Measurements from ENCODE around the gene KDELR1. TPM values are rescaled to one million over a fixed set of nuclear protein-coding genes. Genes with fewer than 3 reads are reported as not detected.

The KDELR1 gene
- total and polyA plus RNA-seq, 9 of the 15 experiments (the other 6 are each of a cell fraction or from before 2014, with no cell fraction given), result 6.1 to 165 (median 58.5) TPM

DNA sequence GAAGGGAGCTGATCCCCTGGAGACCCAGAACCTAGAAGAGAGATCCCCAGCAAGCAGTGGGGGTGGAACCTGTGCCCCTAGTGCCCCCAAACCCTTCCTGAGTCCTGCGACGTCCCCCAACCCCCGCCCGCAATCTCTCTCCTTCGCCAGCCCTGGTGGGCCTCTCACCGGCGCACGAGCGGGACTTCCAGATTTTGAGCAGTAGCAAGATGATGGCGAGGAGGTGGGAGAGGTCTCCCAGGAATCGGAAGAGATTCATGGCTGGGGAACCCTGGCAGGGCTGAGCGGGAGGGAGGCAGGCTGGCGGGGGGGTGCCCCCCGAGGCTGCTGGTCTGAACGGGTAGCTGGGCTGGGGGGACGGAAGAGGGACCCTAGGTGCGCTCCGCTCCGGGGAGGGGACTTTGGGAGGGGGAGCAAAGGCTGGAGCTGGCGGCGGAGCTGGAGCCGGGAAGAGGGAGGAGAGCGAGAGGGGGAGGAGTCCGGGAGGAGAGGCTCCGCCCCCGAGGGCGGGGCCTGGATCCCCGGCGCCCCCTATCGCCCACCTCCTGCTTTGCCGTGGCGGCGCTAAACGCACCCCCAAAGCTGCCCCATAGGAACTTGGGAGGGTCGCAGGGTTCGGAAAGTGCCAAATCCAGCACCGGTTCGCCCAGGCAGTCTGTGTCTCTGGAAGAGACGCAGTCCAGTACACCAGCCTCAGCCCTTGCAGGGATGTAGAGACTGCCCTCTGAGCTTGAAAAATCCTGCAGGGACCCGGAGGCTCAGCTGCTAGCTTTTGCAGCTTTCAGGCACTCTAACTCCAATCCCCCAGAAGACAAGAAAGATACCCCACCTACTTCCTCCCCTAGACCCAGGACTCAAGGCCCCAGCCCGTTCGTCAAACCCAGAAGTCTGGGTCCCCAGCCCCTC lies at the start of gene KDELR1 (continued):
- TF ChIP-seq ATF7 (IDR thresholded peaks at IDR 0.05) (peak; percentile 11; the same call in 1 of the 2 replicates), HCFC1 (IDR thresholded peaks at IDR 0.05; ENCODE audit: low read depth, low read length) (no peak), TBP (optimal IDR thresholded peaks at IDR 0.05; ENCODE audit: low read depth, low read length) (peak; percentile 63), NEUROD1 (IDR thresholded peaks at IDR 0.05; ENCODE audit: borderline replicate concordance, low read depth, low read length, partially characterized antibody) (peak; percentile 47), RHOXF2B (CRISPR knock-in tag; conservative IDR thresholded peaks at IDR 0.05) (no peak), TEAD2 (tag; IDR thresholded peaks at IDR 0.05) (no peak), SRSF1 (IDR thresholded peaks at IDR 0.05; ENCODE audit: low read depth, low read length) (no peak), RBM34 (IDR thresholded peaks at IDR 0.05; ENCODE audit: borderline replicate concordance, insufficient read depth, low read length) (no peak), FOXM1 (IDR thresholded peaks at IDR 0.05; ENCODE audit: low read depth) (no peak), FOXM1 (CRISPR knock-in tag; IDR thresholded peaks at IDR 0.05; ENCODE audit: low read depth) (no peak), KLF16 (IDR thresholded peaks at IDR 0.05) (0 out of 2 replicates have a peak, but pooled peaks have one; percentile 11), POLR2A (conservative IDR thresholded peaks at IDR 0.05) (peak; percentile 79), MCM3 (IDR thresholded peaks at IDR 0.05) (no peak), PPARD (CRISPR knock-in tag; IDR thresholded peaks at IDR 0.05) (no peak)
- TF ChIP-seq, protein P1, sequence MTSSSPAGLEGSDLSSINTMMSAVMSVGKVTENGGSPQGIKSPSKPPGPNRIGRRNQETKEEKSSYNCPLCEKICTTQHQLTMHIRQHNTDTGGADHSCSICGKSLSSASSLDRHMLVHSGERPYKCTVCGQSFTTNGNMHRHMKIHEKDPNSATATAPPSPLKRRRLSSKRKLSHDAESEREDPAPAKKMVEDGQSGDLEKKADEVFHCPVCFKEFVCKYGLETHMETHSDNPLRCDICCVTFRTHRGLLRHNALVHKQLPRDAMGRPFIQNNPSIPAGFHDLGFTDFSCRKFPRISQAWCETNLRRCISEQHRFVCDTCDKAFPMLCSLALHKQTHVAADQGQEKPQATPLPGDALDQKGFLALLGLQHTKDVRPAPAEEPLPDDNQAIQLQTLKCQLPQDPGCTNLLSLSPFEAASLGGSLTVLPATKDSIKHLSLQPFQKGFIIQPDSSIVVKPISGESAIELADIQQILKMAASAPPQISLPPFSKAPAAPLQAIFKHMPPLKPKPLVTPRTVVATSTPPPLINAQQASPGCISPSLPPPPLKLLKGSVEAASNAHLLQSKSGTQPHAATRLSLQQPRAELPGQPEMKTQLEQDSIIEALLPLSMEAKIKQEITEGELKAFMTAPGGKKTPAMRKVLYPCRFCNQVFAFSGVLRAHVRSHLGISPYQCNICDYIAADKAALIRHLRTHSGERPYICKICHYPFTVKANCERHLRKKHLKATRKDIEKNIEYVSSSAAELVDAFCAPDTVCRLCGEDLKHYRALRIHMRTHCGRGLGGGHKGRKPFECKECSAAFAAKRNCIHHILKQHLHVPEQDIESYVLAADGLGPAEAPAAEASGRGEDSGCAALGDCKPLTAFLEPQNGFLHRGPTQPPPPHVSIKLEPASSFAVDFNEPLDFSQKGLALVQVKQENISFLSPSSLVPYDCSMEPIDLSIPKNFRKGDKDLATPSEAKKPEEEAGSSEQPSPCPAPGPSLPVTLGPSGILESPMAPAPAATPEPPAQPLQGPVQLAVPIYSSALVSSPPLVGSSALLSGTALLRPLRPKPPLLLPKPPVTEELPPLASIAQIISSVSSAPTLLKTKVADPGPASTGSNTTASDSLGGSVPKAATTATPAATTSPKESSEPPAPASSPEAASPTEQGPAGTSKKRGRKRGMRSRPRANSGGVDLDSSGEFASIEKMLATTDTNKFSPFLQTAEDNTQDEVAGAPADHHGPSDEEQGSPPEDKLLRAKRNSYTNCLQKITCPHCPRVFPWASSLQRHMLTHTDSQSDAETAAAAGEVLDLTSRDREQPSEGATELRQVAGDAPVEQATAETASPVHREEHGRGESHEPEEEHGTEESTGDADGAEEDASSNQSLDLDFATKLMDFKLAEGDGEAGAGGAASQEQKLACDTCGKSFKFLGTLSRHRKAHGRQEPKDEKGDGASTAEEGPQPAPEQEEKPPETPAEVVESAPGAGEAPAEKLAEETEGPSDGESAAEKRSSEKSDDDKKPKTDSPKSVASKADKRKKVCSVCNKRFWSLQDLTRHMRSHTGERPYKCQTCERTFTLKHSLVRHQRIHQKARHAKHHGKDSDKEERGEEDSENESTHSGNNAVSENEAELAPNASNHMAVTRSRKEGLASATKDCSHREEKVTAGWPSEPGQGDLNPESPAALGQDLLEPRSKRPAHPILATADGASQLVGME (CRISPR knock-in tag; IDR thresholded peaks at IDR 0.05), result no peak
- TF ChIP-seq, protein P2, sequence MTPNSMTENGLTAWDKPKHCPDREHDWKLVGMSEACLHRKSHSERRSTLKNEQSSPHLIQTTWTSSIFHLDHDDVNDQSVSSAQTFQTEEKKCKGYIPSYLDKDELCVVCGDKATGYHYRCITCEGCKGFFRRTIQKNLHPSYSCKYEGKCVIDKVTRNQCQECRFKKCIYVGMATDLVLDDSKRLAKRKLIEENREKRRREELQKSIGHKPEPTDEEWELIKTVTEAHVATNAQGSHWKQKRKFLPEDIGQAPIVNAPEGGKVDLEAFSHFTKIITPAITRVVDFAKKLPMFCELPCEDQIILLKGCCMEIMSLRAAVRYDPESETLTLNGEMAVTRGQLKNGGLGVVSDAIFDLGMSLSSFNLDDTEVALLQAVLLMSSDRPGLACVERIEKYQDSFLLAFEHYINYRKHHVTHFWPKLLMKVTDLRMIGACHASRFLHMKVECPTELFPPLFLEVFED (CRISPR knock-in tag; conservative IDR thresholded peaks at IDR 0.05), result no peak
- TF ChIP-seq, protein P3, sequence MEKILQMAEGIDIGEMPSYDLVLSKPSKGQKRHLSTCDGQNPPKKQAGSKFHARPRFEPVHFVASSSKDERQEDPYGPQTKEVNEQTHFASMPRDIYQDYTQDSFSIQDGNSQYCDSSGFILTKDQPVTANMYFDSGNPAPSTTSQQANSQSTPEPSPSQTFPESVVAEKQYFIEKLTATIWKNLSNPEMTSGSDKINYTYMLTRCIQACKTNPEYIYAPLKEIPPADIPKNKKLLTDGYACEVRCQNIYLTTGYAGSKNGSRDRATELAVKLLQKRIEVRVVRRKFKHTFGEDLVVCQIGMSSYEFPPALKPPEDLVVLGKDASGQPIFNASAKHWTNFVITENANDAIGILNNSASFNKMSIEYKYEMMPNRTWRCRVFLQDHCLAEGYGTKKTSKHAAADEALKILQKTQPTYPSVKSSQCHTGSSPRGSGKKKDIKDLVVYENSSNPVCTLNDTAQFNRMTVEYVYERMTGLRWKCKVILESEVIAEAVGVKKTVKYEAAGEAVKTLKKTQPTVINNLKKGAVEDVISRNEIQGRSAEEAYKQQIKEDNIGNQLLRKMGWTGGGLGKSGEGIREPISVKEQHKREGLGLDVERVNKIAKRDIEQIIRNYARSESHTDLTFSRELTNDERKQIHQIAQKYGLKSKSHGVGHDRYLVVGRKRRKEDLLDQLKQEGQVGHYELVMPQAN (IDR thresholded peaks at IDR 0.05; ENCODE audit: borderline replicate concordance), result 0 out of 2 replicates have a peak, but pooled peaks have one; percentile 16
- TF ChIP-seq, protein P4, sequence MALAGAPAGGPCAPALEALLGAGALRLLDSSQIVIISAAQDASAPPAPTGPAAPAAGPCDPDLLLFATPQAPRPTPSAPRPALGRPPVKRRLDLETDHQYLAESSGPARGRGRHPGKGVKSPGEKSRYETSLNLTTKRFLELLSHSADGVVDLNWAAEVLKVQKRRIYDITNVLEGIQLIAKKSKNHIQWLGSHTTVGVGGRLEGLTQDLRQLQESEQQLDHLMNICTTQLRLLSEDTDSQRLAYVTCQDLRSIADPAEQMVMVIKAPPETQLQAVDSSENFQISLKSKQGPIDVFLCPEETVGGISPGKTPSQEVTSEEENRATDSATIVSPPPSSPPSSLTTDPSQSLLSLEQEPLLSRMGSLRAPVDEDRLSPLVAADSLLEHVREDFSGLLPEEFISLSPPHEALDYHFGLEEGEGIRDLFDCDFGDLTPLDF (CRISPR knock-in tag; IDR thresholded peaks at IDR 0.05), result no peak

Measured in K562 (cell line).